ENCODE measurements around the gene MVB12A.
A peak's percentile ranks its signal among the peaks of the same experiment; 100 is the strongest.

Gene MVB12A

DNA sequence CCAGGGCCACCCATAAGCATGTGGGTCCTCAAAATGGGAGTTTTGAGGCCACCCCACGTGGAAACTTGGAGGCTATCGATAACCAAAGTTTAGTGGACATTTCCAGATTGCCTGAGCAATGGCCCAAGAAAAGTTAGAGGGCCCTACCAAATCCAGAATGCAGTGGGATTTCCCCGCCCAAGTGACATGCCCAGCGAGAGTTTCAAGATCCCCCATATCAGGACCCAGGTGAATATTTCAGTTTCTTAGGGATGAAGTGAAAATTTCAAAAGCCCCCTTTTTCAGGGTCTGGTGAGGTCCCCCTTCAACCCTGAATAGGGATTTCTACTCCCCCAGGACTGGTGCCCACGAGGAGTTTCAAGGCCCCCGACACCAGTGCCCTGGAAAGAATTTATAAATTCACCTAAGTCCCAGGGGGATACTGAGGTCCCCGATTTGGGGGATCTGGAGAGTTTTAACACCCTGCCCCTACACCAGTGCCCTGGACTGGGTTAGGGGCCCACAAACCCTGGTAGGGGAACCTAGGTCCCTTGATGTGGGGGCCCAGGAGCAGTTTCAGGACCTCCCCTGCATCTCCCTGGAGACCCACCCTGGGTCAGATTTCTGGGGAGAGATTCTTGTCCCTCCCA lies 15.1 kb upstream of the MVB12A start:
- peak; percentile 25 for DNase-seq (ENCODE audit: low spot score)

DNA sequence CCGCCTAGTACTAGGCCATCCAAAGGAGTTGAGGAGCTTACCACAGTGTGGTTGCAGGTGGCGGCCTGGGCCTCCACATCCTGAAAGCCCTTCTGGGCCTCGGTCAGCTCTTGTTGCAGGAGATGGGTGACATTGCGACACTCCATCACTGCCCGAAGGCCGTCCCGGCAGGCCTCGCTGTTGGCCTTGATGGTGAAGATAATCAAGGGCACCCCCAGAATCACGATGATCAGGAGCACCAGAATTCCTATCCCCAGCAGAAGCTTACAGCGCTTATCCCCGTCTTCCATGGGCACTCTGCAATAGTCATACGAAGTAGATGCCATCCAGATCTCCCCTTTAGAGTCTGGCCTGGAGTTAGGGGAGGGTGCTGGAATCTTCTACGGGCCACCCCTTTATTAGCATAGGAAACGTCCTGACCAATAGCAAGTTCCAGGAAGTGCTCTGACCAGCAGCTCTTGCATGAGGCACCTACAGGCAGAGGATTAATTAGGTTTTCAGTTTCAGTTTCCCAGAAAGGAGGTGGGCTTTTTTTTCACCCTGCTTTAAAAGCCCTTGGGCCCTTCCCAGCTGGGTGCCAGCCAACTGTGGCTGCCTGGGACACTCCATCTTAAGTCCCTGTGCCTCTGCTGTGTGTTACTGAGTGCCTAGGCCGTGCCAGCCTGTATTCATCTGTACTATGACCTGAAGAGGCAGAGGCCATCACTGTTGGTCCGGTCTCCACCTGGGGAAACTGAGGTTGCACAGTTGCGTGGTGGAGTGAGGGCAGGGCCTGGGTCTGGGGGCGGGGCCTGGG lies 14.4 kb upstream of the MVB12A start, which contains the start of gene BST2:
Gene BST2, minus strand, starts transcription at position 381 of the 796 bp plus-strand sequence. Its CDS starts 55 bp downstream, at position 326.
- DNase-seq (ENCODE audit: low spot score), result peak; percentile 85

DNA sequence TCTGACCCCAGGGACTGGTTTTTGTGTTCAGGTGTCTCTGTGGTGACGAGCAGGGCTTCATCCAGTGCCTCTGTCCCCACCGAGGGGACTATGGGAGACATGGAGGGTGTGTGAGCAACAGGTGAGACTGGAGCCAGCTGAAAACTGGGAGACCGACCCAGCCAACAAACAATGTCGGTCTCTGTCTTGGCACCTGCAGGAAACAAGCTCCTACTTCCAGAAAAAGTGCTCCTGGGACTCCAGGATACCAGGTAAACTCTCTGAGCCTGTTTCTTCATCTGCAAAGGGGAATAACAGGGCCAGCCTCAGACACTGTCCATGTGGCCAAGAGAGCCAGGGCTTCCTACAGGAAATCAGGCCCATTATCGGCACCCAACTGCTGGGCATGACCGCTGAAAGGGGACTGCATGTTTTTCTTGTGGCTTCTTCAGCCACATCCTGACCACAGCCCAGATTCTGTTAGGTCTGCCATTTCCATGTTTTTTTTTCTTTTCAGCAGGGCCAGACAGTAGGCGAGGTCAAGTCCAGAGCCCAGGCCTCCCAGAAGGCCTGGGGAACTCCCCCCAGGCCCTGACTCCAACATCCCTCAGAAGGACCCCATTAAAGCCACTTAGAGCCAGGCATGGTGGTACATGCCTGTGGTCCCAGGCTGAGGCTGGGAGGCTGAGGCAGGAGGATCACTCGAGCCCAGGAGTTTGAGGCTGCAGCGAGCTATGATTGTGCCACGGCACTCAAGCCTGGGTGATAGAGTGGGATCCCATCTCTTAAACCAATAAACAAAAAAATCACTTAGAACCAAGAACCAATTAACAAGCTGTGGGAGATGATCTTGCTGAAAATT lies 13.6 kb upstream of the MVB12A start:
- peak; percentile 63 for DNase-seq (ENCODE audit: low spot score)

DNA sequence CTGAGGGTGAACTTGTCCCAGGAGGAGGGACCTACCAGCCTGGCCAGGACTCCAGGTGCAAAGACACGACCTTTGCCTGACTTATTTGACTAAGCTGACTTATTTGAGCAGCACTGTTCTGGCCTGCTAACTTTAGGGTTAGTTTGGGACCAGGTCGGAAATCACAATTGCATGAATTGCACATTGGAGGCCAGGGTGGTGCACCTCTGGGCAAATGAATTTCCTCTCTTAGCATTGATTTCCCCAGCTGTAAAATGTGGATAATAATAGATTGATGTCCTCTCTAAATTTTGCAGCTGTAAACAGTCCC lies 13.0 kb upstream of the MVB12A start:
- peak; percentile 17 for DNase-seq (ENCODE audit: low spot score)

DNA sequence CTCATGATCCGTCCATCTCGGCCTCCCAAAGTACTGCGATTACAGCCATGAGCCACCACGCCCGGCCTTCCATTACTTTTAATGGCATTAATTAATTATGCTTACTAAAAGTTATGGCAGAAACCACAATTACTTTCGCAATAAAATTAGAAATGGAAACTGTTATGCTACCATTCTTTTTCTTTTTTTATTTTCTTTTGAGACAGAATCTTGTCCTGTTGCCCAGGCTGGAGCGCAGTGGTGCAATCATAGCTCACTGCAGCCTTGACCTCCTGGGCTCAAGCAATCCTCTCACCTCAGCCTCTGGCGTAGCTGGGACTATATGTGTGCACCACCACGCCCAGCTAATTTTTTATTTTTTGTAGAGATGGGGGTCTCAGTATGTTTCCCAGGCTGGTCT lies 9.9 kb upstream of the MVB12A start:
- DNase-seq (ENCODE audit: low spot score), result no peak

GRCh38 chr19:17411801-17412200 lies 8.0 kb upstream of the MVB12A start:
- no peak for DNase-seq (ENCODE audit: low spot score)

DNA sequence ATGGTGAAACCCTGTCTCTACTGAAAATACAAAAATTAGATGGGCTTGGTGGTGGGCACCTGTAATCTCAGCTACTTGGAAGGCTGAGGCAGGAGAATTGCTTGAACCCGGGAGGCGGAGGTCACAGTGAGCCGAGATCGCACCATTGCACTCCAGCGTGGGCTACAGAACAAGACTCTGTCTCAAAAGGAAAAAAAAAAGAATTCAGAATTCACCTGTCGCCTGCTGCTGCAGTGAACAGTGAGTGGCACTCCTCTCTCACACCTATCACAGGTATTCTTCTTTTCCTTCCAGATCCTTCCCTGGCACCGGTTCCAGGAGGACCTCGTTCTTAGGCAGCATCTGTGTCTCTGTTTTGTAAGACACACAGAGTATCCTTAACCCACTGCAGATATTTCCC lies 5.8 kb upstream of the MVB12A start:
- no peak for DNase-seq (ENCODE audit: low spot score)

DNA sequence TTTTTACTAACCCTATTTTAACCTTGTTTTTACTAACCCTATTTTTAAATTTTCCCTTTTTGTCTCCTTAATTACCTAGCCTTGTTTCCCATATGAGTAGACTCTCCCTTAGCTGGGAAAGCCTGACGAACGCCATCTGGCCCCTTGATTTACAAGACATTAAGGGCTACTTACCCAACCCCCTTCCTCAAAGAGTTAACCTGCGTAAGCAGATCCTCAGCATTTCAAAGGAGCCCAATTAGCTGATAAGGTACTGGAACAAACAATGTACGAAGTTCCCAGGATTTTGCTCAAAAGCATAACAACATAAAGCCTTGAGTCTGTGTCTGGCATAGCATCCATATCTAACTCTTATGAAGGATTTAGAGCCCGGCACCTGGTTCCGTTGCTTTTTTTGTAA lies 4.7 kb upstream of the MVB12A start:
- DNase-seq (ENCODE audit: low spot score), result no peak

DNA sequence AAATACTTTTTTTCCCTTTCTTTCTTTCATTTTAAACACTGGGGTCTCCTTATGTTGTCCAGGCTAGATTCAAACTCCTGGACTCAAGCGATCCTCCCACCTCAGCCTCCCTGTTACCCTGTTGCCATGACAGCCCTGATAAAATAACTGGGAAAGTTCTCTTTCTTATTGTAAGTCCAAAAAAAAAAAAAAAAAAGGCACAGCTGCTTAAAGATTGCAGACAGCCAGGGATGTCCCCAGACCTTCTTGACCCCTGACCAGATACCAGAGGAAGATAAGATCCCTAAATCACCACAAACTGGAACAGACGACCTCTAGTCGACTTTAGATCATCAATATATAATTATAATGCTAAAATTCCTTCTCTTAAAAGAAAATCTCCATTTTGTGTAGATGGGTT lies 1.1 kb upstream of the MVB12A start:
- no peak for DNase-seq (ENCODE audit: low spot score)

GRCh38 chr19:17419154-17419620 lies 660 bp upstream of the MVB12A start:
- no peak for DNase-seq (ENCODE audit: low spot score)

- DNase-seq (ENCODE audit: low spot score), result peak; percentile 32
Measured at GRCh38 chr19:17420475-17420924, 653 bp downstream of the MVB12A start.

DNA sequence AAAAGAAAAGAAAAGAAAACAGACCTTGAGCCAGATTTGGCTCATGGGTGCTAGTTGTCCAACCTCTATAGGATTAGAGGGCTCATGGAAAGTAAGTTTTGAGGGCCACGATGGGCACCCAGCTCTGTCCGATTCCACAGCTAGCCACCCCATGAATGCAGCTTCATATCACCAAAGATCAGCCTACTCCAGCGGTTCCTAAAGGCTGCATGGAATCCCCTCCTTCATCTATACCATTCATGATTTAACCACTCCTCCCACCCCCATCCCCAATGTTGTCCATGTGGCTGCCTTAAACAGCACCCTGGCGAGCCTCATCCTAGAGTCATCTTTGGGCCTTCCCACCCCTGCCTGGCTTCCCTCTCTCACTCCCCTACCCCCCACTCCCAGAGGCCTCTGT lies 2.1 kb downstream of the MVB12A start:
- DNase-seq (ENCODE audit: low spot score), result no peak

GRCh38 chr19:17423429-17424208 lies 3.8 kb downstream of the MVB12A start:
- DNase-seq (ENCODE audit: low spot score), result no peak

DNA sequence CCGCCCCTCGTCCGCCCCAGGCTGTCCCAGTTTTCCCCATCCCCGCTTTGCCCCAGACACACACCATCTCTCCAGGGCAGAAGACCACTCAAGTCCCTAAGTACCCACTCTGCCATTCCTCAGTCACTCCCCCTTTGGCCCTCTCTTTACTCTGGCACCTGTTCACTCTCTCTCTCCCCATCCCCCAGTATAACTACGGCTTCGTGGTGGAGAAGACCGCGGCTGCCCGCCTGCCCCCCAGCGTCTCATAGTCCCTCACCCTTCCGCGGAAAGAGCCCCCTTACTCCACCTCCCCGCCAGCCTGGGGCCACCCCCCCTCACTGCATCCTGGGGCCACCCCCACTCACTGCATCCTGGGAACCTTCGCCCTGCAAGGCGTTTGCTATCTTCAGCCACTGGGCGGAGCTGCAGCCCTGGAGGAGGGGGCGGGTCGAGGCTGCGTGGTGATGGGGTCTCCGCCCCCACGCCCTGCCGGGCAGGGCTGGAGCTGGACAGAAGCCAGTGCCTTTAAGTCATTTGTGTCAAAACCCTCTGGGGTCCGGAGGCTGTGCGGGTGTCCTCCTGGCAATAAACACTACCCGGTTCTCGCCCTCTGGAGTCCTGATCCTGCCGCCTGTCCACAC lies 5.0 kb downstream of the MVB12A start:
- peak; percentile 41 for DNase-seq (ENCODE audit: low spot score)

- no peak for DNase-seq (ENCODE audit: low spot score)
Measured at GRCh38 chr19:17429641-17430113, 9.8 kb downstream of the MVB12A start.

- no peak for DNase-seq (ENCODE audit: low spot score)
Measured at GRCh38 chr19:17431417-17431816, 11.6 kb downstream of the MVB12A start.

- no peak for DNase-seq (ENCODE audit: low spot score)
Measured at GRCh38 chr19:17435218-17435617, 15.4 kb downstream of the MVB12A start.

DNA sequence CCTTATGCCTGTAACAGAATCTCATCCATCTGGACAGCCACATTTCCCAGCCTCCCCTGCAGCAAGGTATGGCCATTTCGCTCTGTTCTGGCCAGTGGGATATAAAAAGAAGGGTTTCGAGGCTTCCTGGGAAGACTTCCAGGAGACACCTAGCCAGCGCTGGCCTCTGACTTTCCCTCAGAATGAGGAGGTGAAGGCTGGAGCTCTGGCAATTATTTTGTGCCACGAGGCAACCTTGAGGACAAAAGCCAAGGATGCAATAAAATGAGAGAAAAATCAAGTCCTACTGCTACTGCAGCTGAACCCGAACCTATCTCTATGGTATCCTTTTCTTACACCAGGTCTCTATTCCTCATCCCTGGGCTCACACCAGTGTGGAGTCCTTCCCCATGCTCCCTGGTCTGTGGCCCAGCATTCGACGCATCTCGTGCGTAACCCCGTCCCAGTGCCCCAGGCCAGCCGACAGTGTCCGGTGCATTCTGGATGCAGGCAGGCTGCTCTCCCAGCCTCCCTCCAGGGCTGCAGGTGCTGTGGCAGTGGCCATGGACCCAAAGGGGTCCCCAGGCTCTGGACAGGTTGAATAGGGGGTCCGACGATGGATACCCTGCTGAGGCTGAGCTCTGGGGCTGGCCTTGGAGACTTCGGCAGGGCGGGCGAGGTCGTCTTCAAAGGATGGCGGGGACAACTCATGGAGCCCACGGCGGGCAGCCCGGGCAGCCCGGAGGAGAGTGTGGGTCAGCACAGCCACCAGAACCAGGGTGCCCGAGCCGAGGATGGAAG lies 16.4 kb downstream of the MVB12A start:
- DNase-seq (ENCODE audit: low spot score), result no peak

GRCh38 chr19:17436874-17437267 lies 17.0 kb downstream of the MVB12A start:
- DNase-seq (ENCODE audit: low spot score), result no peak

DNA sequence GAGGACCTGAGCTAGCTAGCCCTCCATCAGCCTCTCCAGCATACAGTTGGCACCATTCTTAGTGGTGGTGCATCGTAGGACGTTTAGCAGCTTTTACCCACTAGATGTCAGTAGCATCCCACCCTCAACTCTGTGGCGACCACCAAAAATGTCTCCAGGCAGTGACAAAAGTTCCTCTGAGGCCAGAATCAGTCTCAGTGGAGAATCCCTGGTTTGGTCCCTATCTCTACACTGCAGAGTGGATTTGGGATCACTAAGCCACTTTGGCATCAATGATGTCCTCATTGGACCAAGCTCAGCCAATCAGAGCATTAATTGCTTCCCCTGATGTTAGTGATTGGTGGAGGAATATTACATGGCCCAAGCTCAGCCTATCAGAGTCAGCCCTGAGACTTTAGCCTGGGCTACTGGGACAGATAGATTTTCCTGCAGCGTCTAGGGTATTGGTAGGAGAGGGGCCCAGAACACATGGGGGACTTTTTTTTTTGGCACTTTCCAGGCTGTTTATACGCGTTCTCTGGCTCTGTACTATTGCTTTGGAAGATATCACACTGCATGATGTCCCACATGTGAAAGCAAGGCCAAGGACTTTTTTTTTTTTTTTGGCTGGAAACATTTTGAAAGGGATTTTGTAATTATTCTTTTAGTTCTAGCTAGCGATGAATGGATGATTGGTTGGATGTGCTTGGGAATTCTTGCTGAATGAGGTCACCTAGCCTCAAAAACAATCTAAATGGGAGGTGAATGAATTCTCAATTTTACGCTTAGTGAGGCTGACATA lies 21.6 kb downstream of the MVB12A start:
- DNase-seq (ENCODE audit: low spot score), result peak; percentile 26
